ENCODE data around the gene ZIC2. TPM values are rescaled to one million over a fixed set of nuclear protein-coding genes. Genes with fewer than 3 reads are reported as not detected.
"Not testable (repeated sequence)": the region's sequence is repeated elsewhere in the genome, so short reads cannot be mapped to it uniquely, and the experiment has no call there.

ZIC2 gene
- total RNA-seq, result not detected

- intact Hi-C loops (cut with DNase I, micrococcal nuclease), result loop anchor here (2.0 to 10.0 kb wide), 6 partner anchors 13 to 691 kb away; partner anchors contain the start of gene TMTC4 (in 1 of the 2)
- CTCF ChIA-PET, result interaction anchor here (0.6 to 1.5 kb wide), 6 partner anchors 11 to 533 kb away, joined by 3 to 5 read pairs (median 4); no protein-coding TSS in a partner anchor
- peaks cover 29% of the 10 kb centered on the region for H3K4me1 Mint-ChIP-seq
Measured at GRCh38 chr13:99981735-99982035, at the start of gene ZIC2. Gene ZIC2 (plus strand): TSS chr13:99981784. CDS start chr13:99982065, 281 bp downstream.

DNA sequence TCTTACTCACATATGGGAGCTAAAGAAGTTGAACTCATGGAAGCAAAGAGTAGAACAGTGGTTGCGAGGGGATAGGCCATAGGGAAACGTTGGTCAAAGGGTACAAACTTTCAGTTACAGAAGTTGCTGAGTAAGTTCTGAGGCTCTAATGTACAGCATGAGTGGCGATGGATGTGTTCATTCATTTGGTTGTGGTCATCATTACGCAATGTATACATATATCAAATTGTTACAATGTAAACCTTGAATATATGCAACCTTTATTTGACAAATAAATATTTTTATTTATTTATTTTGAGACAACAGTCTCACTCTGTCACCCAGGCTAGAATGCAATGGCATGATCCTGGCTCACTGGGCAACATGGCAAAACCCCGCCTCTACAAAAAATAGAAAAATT is 48.7 kb upstream of the ZIC2 start:
- POLR2A ChIA-PET, result no interaction called here
- intact Hi-C loops (cut with DNase I, micrococcal nuclease), result no loop called here
- Mint-ChIP-seq H3K4me1 (no peaks in the 10 kb centered on the region), H3K4me3 (no peak overlapping the region), H3K27ac (no peak overlapping the region), H3K27me3 (peaks cover 20% of the 10 kb centered on the region), H3K36me3 (ENCODE audit: low read depth) (no peaks in the 10 kb centered on the region), H3K9me3 (ENCODE audit: low read depth) (no peaks in the 10 kb centered on the region)
- DNase-seq, result no peak
- CTCF ChIA-PET, result interaction anchor here (0.7 kb wide), 1 partner anchor 278 kb away, joined by 3 read pairs; no protein-coding TSS in a partner anchor
- ATAC-seq, result no peak

More at GRCh38 chr13:99981735-99982035, at the start of gene ZIC2:
- DNase-seq, result peak; percentile 38
- H3K27me3 Mint-ChIP-seq, result peaks cover 57% of the 10 kb centered on the region
- POLR2A ChIA-PET, result no interaction called here
- peak within 1 kb of the TSS; percentile 30 for H3K4me3 Mint-ChIP-seq
- ATAC-seq, result no peak
- peaks cover 3% of the 10 kb centered on the region for H3K9me3 Mint-ChIP-seq (ENCODE audit: low read depth)
- no peak within 1 kb of the TSS for H3K27ac Mint-ChIP-seq
- H3K36me3 Mint-ChIP-seq (ENCODE audit: low read depth), result no peaks in the 10 kb centered on the region

GRCh38 chr13:99935772-99936171 is 45.8 kb upstream of the ZIC2 start:
- Mint-ChIP-seq H3K36me3 (ENCODE audit: low read depth) (no peaks in the 10 kb centered on the region), H3K9me3 (ENCODE audit: low read depth) (no peaks in the 10 kb centered on the region), H3K27me3 (peaks cover 28% of the 10 kb centered on the region), H3K27ac (no peak overlapping the region), H3K4me3 (no peak overlapping the region), H3K4me1 (no peaks in the 10 kb centered on the region)
- POLR2A ChIA-PET, result no interaction called here
- DNase-seq, result no peak
- no peak for ATAC-seq
- intact Hi-C loops (cut with DNase I, micrococcal nuclease), result loop anchor here in 1 of 2 experiments (5.0 kb wide), 1 partner anchor 1343 kb away; no protein-coding TSS in a partner anchor
- CTCF ChIA-PET, result interaction anchor here (0.5 to 1.3 kb wide), 3 partner anchors 20 to 88 kb away, joined by 3 to 4 read pairs (median 3); no protein-coding TSS in a partner anchor

- CTCF ChIA-PET, result interaction anchor here (0.6 kb wide), 1 partner anchor 248 kb away, joined by 3 read pairs; no protein-coding TSS in a partner anchor
- Mint-ChIP-seq H3K27me3 (peaks cover 21% of the 10 kb centered on the region), H3K9me3 (ENCODE audit: low read depth) (no peaks in the 10 kb centered on the region), H3K27ac (no peak overlapping the region), H3K36me3 (ENCODE audit: low read depth) (no peaks in the 10 kb centered on the region), H3K4me1 (no peaks in the 10 kb centered on the region), H3K4me3 (no peak overlapping the region)
- ATAC-seq (no peak), DNase-seq (no peak)
- POLR2A ChIA-PET, result no interaction called here
- intact Hi-C loops (cut with DNase I, micrococcal nuclease), result loop anchor here in 1 of 2 experiments (5.0 kb wide), 1 partner anchor 1346 kb away; no protein-coding TSS in a partner anchor
Measured at GRCh38 chr13:99938635-99939034, 42.9 kb upstream of the ZIC2 start.

- Mint-ChIP-seq H3K27me3 (peaks cover 22% of the 10 kb centered on the region), H3K36me3 (ENCODE audit: low read depth) (no peaks in the 10 kb centered on the region), H3K4me1 (no peaks in the 10 kb centered on the region), H3K4me3 (no peak overlapping the region), H3K27ac (no peak overlapping the region), H3K9me3 (ENCODE audit: low read depth) (no peaks in the 10 kb centered on the region)
- no peak for ATAC-seq
- ChIA-PET POLR2A (no interaction called here), CTCF (interaction anchor here (0.5 to 0.7 kb wide), 3 partner anchors 26 to 292 kb away, joined by 3 read pairs; no protein-coding TSS in a partner anchor)
- DNase-seq, result no peak
- intact Hi-C loops (cut with DNase I, micrococcal nuclease), result no loop called here
Measured at GRCh38 chr13:99941086-99941485, 40.5 kb upstream of the ZIC2 start.

GRCh38 chr13:99941911-99942310 is 39.7 kb upstream of the ZIC2 start:
- POLR2A ChIA-PET, result no interaction called here
- H3K27ac Mint-ChIP-seq, result no peak overlapping the region
- no peaks in the 10 kb centered on the region for H3K9me3 Mint-ChIP-seq (ENCODE audit: low read depth)
- H3K4me1 Mint-ChIP-seq, result no peaks in the 10 kb centered on the region
- CTCF ChIA-PET, result interaction anchor here (0.6 to 0.7 kb wide), 5 partner anchors 11 to 349 kb away, joined by 3 to 4 read pairs (median 3); no protein-coding TSS in a partner anchor
- H3K27me3 Mint-ChIP-seq, result peaks cover 27% of the 10 kb centered on the region
- intact Hi-C loops (cut with DNase I, micrococcal nuclease), result no loop called here
- H3K4me3 Mint-ChIP-seq, result no peak overlapping the region
- H3K36me3 Mint-ChIP-seq (ENCODE audit: low read depth), result no peaks in the 10 kb centered on the region
- ATAC-seq, result no peak
- DNase-seq, result no peak

GRCh38 chr13:99944102-99944501 is 37.5 kb upstream of the ZIC2 start:
- POLR2A ChIA-PET, result no interaction called here
- Mint-ChIP-seq H3K9me3 (ENCODE audit: low read depth) (no peaks in the 10 kb centered on the region), H3K36me3 (ENCODE audit: low read depth) (no peaks in the 10 kb centered on the region), H3K4me1 (no peaks in the 10 kb centered on the region), H3K27me3 (peaks cover 33% of the 10 kb centered on the region), H3K4me3 (no peak overlapping the region), H3K27ac (no peak overlapping the region)
- DNase-seq (no peak), ATAC-seq (no peak)
- intact Hi-C loops (cut with DNase I, micrococcal nuclease), result no loop called here
- CTCF ChIA-PET, result no interaction called here

GRCh38 chr13:99944606-99945005 is 37.0 kb upstream of the ZIC2 start:
- CTCF ChIA-PET, result no interaction called here
- ATAC-seq, result no peak
- H3K27me3 Mint-ChIP-seq, result peaks cover 36% of the 10 kb centered on the region
- no peaks in the 10 kb centered on the region for H3K36me3 Mint-ChIP-seq (ENCODE audit: low read depth)
- no peak overlapping the region for H3K27ac Mint-ChIP-seq
- no peaks in the 10 kb centered on the region for H3K4me1 Mint-ChIP-seq
- no peak for DNase-seq
- POLR2A ChIA-PET, result no interaction called here
- intact Hi-C loops (cut with DNase I, micrococcal nuclease), result no loop called here
- H3K4me3 Mint-ChIP-seq, result no peak overlapping the region
- H3K9me3 Mint-ChIP-seq (ENCODE audit: low read depth), result no peaks in the 10 kb centered on the region

GRCh38 chr13:99945515-99945914 is 36.1 kb upstream of the ZIC2 start:
- H3K4me3 Mint-ChIP-seq; DNase-seq; CTCF ChIA-PET; ATAC-seq; H3K9me3 Mint-ChIP-seq (ENCODE audit: low read depth); H3K27ac Mint-ChIP-seq; H3K4me1 Mint-ChIP-seq; intact Hi-C loops (cut with DNase I, micrococcal nuclease); H3K36me3 Mint-ChIP-seq (ENCODE audit: low read depth): not testable (repeated sequence)
- H3K27me3 Mint-ChIP-seq, result peaks cover 41% of the 10 kb centered on the region
- POLR2A ChIA-PET, result interaction anchor here (0.7 kb wide), 1 partner anchor 1646 kb away, joined by 4 read pairs; no protein-coding TSS in a partner anchor

DNA sequence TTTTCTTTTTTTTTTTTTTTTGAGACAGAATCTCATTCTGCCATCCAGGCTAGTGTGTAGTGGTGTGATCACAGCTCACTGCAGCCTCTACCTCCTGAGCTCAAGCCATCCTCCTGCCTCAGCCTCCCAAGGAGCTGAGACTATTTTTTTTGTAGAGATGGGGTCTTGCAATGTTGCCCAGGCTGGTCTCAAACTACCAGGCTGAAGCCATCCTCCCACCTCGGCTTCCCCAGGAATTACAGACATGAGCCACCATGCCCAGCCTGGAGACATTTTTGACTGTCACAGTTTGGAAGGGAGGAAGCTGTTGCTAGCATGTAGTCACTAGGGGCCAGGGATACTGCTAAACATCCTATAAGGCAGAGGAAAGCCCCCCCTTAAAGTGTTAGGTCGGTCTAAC is 33.9 kb upstream of the ZIC2 start:
- DNase-seq, result no peak
- Mint-ChIP-seq H3K27me3 (peaks cover 42% of the 10 kb centered on the region), H3K27ac (no peak overlapping the region), H3K36me3 (ENCODE audit: low read depth) (no peaks in the 10 kb centered on the region), H3K4me3 (no peak overlapping the region), H3K4me1 (no peaks in the 10 kb centered on the region), H3K9me3 (ENCODE audit: low read depth) (no peaks in the 10 kb centered on the region)
- POLR2A ChIA-PET, result no interaction called here
- intact Hi-C loops (cut with DNase I, micrococcal nuclease), result no loop called here
- CTCF ChIA-PET, result no interaction called here
- no peak for ATAC-seq

- Mint-ChIP-seq H3K4me3 (no peak overlapping the region), H3K9me3 (ENCODE audit: low read depth) (no peaks in the 10 kb centered on the region), H3K36me3 (ENCODE audit: low read depth) (no peaks in the 10 kb centered on the region), H3K27me3 (peaks cover 44% of the 10 kb centered on the region), H3K27ac (no peak overlapping the region), H3K4me1 (no peaks in the 10 kb centered on the region)
- DNase-seq (no peak), ATAC-seq (no peak)
- POLR2A ChIA-PET, result no interaction called here
- intact Hi-C loops (cut with DNase I, micrococcal nuclease), result no loop called here
- CTCF ChIA-PET, result no interaction called here
Measured at GRCh38 chr13:99948411-99948810, 33.2 kb upstream of the ZIC2 start.

- DNase-seq, result no peak
- ChIA-PET POLR2A (no interaction called here), CTCF (interaction anchor here (1.1 kb wide), 1 partner anchor 566 kb away, joined by 3 read pairs; no protein-coding TSS in a partner anchor)
- Mint-ChIP-seq H3K27ac (no peak overlapping the region), H3K4me1 (no peaks in the 10 kb centered on the region), H3K4me3 (no peak overlapping the region), H3K27me3 (peaks cover 49% of the 10 kb centered on the region), H3K36me3 (ENCODE audit: low read depth) (no peaks in the 10 kb centered on the region), H3K9me3 (ENCODE audit: low read depth) (no peaks in the 10 kb centered on the region)
- intact Hi-C loops (cut with DNase I, micrococcal nuclease), result no loop called here
- ATAC-seq, result no peak
Measured at GRCh38 chr13:99948907-99949678, 32.5 kb upstream of the ZIC2 start.
